ENCODE data around the gene ZNF483. TPM values are rescaled to one million over a fixed set of nuclear protein-coding genes. Genes with fewer than 3 reads are reported as not detected.
A peak's percentile ranks its signal among the peaks of the same experiment; 100 is the strongest.
"Not testable (repeated sequence)": the region's sequence is repeated elsewhere in the genome, so short reads cannot be mapped to it uniquely, and the experiment has no call there.

Gene ZNF483
- total and polyA plus RNA-seq, 4 donors = 0.03 to 2.5 (median 0.65) TPM

- Histone ChIP-seq H3K27ac (ENCODE audit: low read depth in 1 of 2, low read length in 2 of 2) (peak overlapping the region; percentile 98), H3K9me3 (ENCODE audit: control insufficient read depth in 4 of 4, low read length in 3 of 4) (no peaks in the 10 kb centered on the region), H3K4me1 (ENCODE audit: control insufficient read depth in 4 of 4, insufficient read depth in 4 of 4, low read length in 3 of 4) (peaks cover 0 to 10% (median 5%) of the 10 kb centered on the region in 4 donors), H3K36me3 (ENCODE audit: control insufficient read depth in 4 of 4, insufficient read depth in 3 of 4, low read depth in 1 of 4, low read length in 3 of 4) (no peaks in the 10 kb centered on the region), H3K27me3 (ENCODE audit: control insufficient read depth in 4 of 4, insufficient read depth in 4 of 4, low read length in 3 of 4) (no peaks in the 10 kb centered on the region), H3K4me3 (ENCODE audit: low read depth in 1 of 3, low read length in 3 of 3) (peak overlapping the region; percentile 73 to 99 (median 76)), H3K9ac (ENCODE audit: low read depth in 1 of 2, low read length in 2 of 2) (peak overlapping the region; percentile 72 to 75)
- TF ChIP-seq FOXA1 (IDR thresholded peaks at IDR 0.05) (no peak), NR2F2 (IDR thresholded peaks at IDR 0.05) (no peak), HNF4A (conservative IDR thresholded peaks at IDR 0.05) (no peak), REST (IDR thresholded peaks at IDR 0.05) (no peak), RAD21 (IDR thresholded peaks at IDR 0.05) (peak in 1 of 2 donors; percentile 3), MAX (IDR thresholded peaks at IDR 0.05) (no peak), CTCF (IDR thresholded peaks at IDR 0.05; ENCODE audit: low read depth, low read length, missing input control) (no peak), ZBTB33 (IDR thresholded peaks at IDR 0.05) (no peak), RXRA (IDR thresholded peaks at IDR 0.05) (peak in 1 of 2 donors; percentile 22)
- WGBS = under 1% methylated on average over 4 of the region's 4 CpGs
- no peak for DNase-seq (ENCODE audit: low spot score)
These were observed 40.4 kb upstream of the ZNF483 start for GRCh38 chr9:111484572-111484894.

- H3K9me3 ChIP-seq (ENCODE audit: control insufficient read depth in 4 of 4, low read length in 3 of 4); H3K9ac ChIP-seq (ENCODE audit: low read depth in 1 of 2, low read length in 2 of 2); H3K4me1 ChIP-seq (ENCODE audit: control insufficient read depth in 4 of 4, insufficient read depth in 4 of 4, low read length in 3 of 4); H3K27me3 ChIP-seq (ENCODE audit: control insufficient read depth in 4 of 4, insufficient read depth in 4 of 4, low read length in 3 of 4); H3K36me3 ChIP-seq (ENCODE audit: control insufficient read depth in 4 of 4, insufficient read depth in 3 of 4, low read depth in 1 of 4, low read length in 3 of 4); H3K27ac ChIP-seq (ENCODE audit: low read depth in 1 of 2, low read length in 2 of 2); DNase-seq (ENCODE audit: low spot score); H3K4me3 ChIP-seq (ENCODE audit: low read depth in 1 of 3, low read length in 3 of 3): not testable (repeated sequence)
- 88% methylated on average over 2 of the region's 2 CpGs for WGBS
These were observed 27.8 kb upstream of the ZNF483 start for GRCh38 chr9:111497196-111497595.

GRCh38 chr9:111501005-111501562 is 23.9 kb upstream of the ZNF483 start:
- H3K9me3 ChIP-seq (ENCODE audit: control insufficient read depth in 4 of 4, low read length in 3 of 4) = no peaks in the 10 kb centered on the region
- DNase-seq (ENCODE audit: low spot score) = no peak
- 95% methylated on average over 16 of the region's 16 CpGs for WGBS
- H3K27ac ChIP-seq (ENCODE audit: low read depth in 1 of 2, low read length in 2 of 2) = no peak overlapping the region
- no peaks in the 10 kb centered on the region for H3K36me3 ChIP-seq (ENCODE audit: control insufficient read depth in 4 of 4, insufficient read depth in 3 of 4, low read depth in 1 of 4, low read length in 3 of 4)
- TF ChIP-seq GABPA (IDR thresholded peaks at IDR 0.05 in 1 of 2, conservative IDR thresholded peaks at IDR 0.05 in 1 of 2) (no peak), SP1 (IDR thresholded peaks at IDR 0.05) (no peak), FOXA2 (IDR thresholded peaks at IDR 0.05) (no peak), RAD21 (IDR thresholded peaks at IDR 0.05) (no peak), HNF4A (conservative IDR thresholded peaks at IDR 0.05) (no peak), TAF1 (conservative IDR thresholded peaks at IDR 0.05) (no peak)
- no peaks in the 10 kb centered on the region for H3K27me3 ChIP-seq (ENCODE audit: control insufficient read depth in 4 of 4, insufficient read depth in 4 of 4, low read length in 3 of 4)
- H3K4me1 ChIP-seq (ENCODE audit: control insufficient read depth in 4 of 4, insufficient read depth in 4 of 4, low read length in 3 of 4) = no peaks in the 10 kb centered on the region
- H3K4me3 ChIP-seq (ENCODE audit: low read depth in 1 of 3, low read length in 3 of 3) = no peak overlapping the region
- H3K9ac ChIP-seq (ENCODE audit: low read depth in 1 of 2, low read length in 2 of 2) = no peak overlapping the region
